K562 (cell line): ENCODE results near the gene FAM20B. TPM values are rescaled to one million over a fixed set of nuclear protein-coding genes. Genes with fewer than 3 reads are reported as not detected.
A peak's percentile ranks its signal among the peaks of the same experiment; 100 is the strongest.

Experiments used
- CBX3 ChIP-seq, 2 experiments: IDR thresholded peaks; 1 replicate in 1 of 2; 2 replicates in 1 of 2; pipeline ENCODE4 v1.6.1; 2012; ENCODE audit warnings: inconsistent platforms in 2 of 2, low read length in 2 of 2, borderline replicate concordance in 1 of 2, control low read depth in 1 of 2
- RCOR1 ChIP-seq, 2 experiments: IDR thresholded peaks; 2 replicates each; pipeline ENCODE4 v1.6.1; 2012; ENCODE audit warnings: low read depth in 2 of 2, low read length in 2 of 2, borderline replicate concordance in 1 of 2, improper control_type of control experiment in 1 of 2
- ZNF197 ChIP-seq: fragments of 200-800 bp; sonication (Bioruptor generic); IDR thresholded peaks from 2 replicates; pipeline ENCODE4 v1.6.1; 2016; ENCODE audit warnings: low read depth, missing genetic modification characterization, missing compliant biosample characterization
- ZNF41 ChIP-seq: fragments of 250-450 bp; sonication (Bioruptor Pico); conservative IDR thresholded peaks from 2 replicates; pipeline ENCODE4 v1.4.0; 2020; ENCODE audit warnings: mild to moderate bottlenecking
- polyA plus RNA-seq, 8 experiments: library from polyadenylated mRNA; depleted of rRNA in 4 of 8; stranded (reverse) in 5 of 8; unstranded in 3 of 8; fragments of >200 nt; fragmentation: Nextera tagmentation in 2 of 8; fragmentation: Illumina TruSeq in 1 of 8; extraction: Ambion mirVana in 2 of 8; extraction: Trizol in 1 of 8; gene quantifications; 2 replicates each; pipeline versions ENCODE4 v1.2.1 to v1.2.3, GENCODE V29; 2011 to 2014; ENCODE audit warnings: inconsistent platforms in 1 of 8, missing spikeins in 1 of 8
- total RNA-seq, 7 experiments: library from RNA; depleted of rRNA in 6 of 7; stranded (reverse); fragments of >200 nt in 6 of 7; fragmentation: Illumina TruSeq in 2 of 7; extraction: Trizol in 2 of 7; gene quantifications; 2 replicates each; pipeline versions ENCODE4 v1.2.1 to v1.2.3, GENCODE V29; 2011 to 2021; ENCODE audit warnings: low replicate concordance in 1 of 7
- TF ChIP-seq, protein P1 (sequence below): fragments of 250-450 bp; sonication (Bioruptor Pico); IDR thresholded peaks from 2 replicates; pipeline ENCODE4 v1.8.0; 2022; ENCODE audit warnings: moderate library complexity, mild to moderate bottlenecking, inconsistent platforms
- TF ChIP-seq, protein P2 (sequence below), 2 experiments: fragments of 450-650 bp in 1 of 2; sonication (generic) in 1 of 2; formaldehyde crosslinking in 1 of 2; IDR thresholded peaks; 2 replicates each; pipeline versions ENCODE4 v1.7.1 to v1.9.0; 2016 to 2022; ENCODE audit warnings: inconsistent platforms in 1 of 2, mild to moderate bottlenecking in 1 of 2, missing genetic modification reagents in 1 of 2
- TF ChIP-seq, protein P3 (sequence below): fragments of 450-650 bp; formaldehyde crosslinking; IDR thresholded peaks from 2 replicates; pipeline ENCODE4 v1.4.0; 2022; ENCODE audit warnings: missing genetic modification characterization
- TF ChIP-seq, protein P4 (sequence below), 3 experiments: fragments of 200-800 bp in 1 of 3; sonication (Bioruptor generic) in 1 of 3; sonication (generic) in 1 of 3; formaldehyde crosslinking in 1 of 3; IDR thresholded peaks; 2 replicates each; pipeline versions ENCODE4 v1.6.1 to v1.8.0; 2016 to 2022; ENCODE audit warnings: mild to moderate bottlenecking in 2 of 3, missing compliant biosample characterization in 2 of 3, missing genetic modification characterization in 2 of 3, missing genetic modification reagents in 1 of 3
- TF ChIP-seq, protein P5 (sequence below): fragments of 450-650 bp; IDR thresholded peaks from one replicate; pipeline ENCODE4 v1.6.1; 2018; ENCODE audit warnings: mild to moderate bottlenecking, moderate library complexity; ENCODE audit not compliant: partially characterized antibody

The FAM20B gene
- total and polyA plus RNA-seq, 9 of the 15 experiments (the other 6 are each of a cell fraction or from before 2014, with no cell fraction given) = 7.2 to 67.5 (median 42.9) TPM

DNA sequence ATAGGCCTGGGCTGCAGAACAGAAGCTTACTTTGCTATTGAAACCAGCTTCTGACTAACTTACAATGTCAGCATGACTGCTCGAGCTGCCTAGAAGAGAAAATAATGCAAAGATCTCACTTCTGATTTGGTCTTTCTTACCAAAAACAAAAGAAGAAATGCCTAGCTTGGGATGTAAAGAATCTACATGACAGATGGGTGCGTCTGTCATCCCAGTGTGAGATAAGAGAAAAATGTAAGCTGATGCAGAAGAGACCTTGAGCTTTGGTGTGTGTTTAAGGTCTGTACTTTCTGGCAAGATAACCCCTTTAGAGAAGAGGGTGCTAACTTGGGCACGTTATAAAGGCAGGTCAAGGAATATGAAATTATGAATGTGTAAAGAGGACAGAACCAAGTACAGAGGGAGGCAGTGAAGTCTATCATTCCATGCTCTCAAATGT lies 3.6 kb downstream of the FAM20B start (continued):
- TF ChIP-seq, protein P1, sequence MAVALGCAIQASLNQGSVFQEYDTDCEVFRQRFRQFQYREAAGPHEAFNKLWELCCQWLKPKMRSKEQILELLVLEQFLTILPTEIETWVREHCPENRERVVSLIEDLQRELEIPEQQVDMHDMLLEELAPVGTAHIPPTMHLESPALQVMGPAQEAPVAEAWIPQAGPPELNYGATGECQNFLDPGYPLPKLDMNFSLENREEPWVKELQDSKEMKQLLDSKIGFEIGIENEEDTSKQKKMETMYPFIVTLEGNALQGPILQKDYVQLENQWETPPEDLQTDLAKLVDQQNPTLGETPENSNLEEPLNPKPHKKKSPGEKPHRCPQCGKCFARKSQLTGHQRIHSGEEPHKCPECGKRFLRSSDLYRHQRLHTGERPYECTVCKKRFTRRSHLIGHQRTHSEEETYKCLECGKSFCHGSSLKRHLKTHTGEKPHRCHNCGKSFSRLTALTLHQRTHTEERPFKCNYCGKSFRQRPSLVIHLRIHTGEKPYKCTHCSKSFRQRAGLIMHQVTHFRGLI (CRISPR knock-in tag) = no peak
- TF ChIP-seq, protein P2, sequence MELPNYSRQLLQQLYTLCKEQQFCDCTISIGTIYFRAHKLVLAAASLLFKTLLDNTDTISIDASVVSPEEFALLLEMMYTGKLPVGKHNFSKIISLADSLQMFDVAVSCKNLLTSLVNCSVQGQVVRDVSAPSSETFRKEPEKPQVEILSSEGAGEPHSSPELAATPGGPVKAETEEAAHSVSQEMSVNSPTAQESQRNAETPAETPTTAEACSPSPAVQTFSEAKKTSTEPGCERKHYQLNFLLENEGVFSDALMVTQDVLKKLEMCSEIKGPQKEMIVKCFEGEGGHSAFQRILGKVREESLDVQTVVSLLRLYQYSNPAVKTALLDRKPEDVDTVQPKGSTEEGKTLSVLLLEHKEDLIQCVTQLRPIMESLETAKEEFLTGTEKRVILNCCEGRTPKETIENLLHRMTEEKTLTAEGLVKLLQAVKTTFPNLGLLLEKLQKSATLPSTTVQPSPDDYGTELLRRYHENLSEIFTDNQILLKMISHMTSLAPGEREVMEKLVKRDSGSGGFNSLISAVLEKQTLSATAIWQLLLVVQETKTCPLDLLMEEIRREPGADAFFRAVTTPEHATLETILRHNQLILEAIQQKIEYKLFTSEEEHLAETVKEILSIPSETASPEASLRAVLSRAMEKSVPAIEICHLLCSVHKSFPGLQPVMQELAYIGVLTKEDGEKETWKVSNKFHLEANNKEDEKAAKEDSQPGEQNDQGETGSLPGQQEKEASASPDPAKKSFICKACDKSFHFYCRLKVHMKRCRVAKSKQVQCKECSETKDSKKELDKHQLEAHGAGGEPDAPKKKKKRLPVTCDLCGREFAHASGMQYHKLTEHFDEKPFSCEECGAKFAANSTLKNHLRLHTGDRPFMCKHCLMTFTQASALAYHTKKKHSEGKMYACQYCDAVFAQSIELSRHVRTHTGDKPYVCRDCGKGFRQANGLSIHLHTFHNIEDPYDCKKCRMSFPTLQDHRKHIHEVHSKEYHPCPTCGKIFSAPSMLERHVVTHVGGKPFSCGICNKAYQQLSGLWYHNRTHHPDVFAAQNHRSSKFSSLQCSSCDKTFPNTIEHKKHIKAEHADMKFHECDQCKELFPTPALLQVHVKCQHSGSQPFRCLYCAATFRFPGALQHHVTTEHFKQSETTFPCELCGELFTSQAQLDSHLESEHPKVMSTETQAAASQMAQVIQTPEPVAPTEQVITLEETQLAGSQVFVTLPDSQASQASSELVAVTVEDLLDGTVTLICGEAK (IDR thresholded peaks at IDR 0.05) = 0 out of 2 replicates have a peak, but pooled peaks have one; percentile 19
- TF ChIP-seq, protein P2 (CRISPR knock-in tag; IDR thresholded peaks at IDR 0.05) = no peak
- TF ChIP-seq RCOR1 (IDR thresholded peaks at IDR 0.05; ENCODE audit: borderline replicate concordance in 1 of 2, low read depth in 2 of 2, low read length in 2 of 2) (peak in 1 of 2 experiments; percentile 85; a peak in 2 of 4 replicates), ZNF41 (CRISPR knock-in tag) (no peak), CBX3 (IDR thresholded peaks at IDR 0.05; ENCODE audit: borderline replicate concordance in 1 of 2, low read length in 2 of 2) (0 out of 3 replicates have a peak, but pooled peaks of 1 of the 2 experiments have one; percentile 39), ZNF197 (CRISPR knock-in tag) (no peak)
- TF ChIP-seq, protein P3, sequence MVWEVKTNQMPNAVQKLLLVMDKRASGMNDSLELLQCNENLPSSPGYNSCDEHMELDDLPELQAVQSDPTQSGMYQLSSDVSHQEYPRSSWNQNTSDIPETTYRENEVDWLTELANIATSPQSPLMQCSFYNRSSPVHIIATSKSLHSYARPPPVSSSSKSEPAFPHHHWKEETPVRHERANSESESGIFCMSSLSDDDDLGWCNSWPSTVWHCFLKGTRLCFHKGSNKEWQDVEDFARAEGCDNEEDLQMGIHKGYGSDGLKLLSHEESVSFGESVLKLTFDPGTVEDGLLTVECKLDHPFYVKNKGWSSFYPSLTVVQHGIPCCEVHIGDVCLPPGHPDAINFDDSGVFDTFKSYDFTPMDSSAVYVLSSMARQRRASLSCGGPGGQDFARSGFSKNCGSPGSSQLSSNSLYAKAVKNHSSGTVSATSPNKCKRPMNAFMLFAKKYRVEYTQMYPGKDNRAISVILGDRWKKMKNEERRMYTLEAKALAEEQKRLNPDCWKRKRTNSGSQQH = no peak
- TF ChIP-seq, protein P4, sequence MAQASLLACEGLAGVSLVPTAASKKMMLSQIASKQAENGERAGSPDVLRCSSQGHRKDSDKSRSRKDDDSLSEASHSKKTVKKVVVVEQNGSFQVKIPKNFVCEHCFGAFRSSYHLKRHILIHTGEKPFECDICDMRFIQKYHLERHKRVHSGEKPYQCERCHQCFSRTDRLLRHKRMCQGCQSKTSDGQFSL (CRISPR knock-in tag; IDR thresholded peaks at IDR 0.05) = no peak
- TF ChIP-seq, protein P4 (tag; IDR thresholded peaks at IDR 0.05) = no peak
- TF ChIP-seq, protein P5, sequence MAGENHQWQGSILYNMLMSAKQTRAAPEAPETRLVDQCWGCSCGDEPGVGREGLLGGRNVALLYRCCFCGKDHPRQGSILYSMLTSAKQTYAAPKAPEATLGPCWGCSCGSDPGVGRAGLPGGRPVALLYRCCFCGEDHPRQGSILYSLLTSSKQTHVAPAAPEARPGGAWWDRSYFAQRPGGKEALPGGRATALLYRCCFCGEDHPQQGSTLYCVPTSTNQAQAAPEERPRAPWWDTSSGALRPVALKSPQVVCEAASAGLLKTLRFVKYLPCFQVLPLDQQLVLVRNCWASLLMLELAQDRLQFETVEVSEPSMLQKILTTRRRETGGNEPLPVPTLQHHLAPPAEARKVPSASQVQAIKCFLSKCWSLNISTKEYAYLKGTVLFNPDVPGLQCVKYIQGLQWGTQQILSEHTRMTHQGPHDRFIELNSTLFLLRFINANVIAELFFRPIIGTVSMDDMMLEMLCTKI = no peak
